H1 (cell line): ENCODE results near the gene SPPL2B.

Experiments used
- CEBPB ChIP-seq: IDR thresholded peaks from 2 replicates; pipeline ENCODE4 v1.6.1; 2012; ENCODE audit warnings: low read depth, low read length
- GABPA ChIP-seq: IDR thresholded peaks from 2 replicates; pipeline ENCODE4 v1.6.1; 2011; ENCODE audit warnings: mild to moderate bottlenecking, low read length, moderate library complexity, borderline replicate concordance; ENCODE audit not compliant: insufficient read depth
- SP4 ChIP-seq: IDR thresholded peaks from 2 replicates; pipeline ENCODE4 v1.6.1; 2012; ENCODE audit warnings: low read length, inconsistent platforms
- TF ChIP-seq, protein P1 (sequence below), 3 experiments: IDR thresholded peaks; 1 replicate in 2 of 3; 2 replicates in 1 of 3; pipeline versions ENCODE4 v1.5.1 to v1.6.1; 2011; ENCODE audit warnings: low read length in 3 of 3, mild to moderate bottlenecking in 3 of 3, inconsistent platforms in 2 of 3, low read depth in 1 of 3, moderate library complexity in 1 of 3; ENCODE audit not compliant: insufficient read depth in 1 of 3; ENCODE audit errors: control extremely low read depth in 1 of 3

DNA sequence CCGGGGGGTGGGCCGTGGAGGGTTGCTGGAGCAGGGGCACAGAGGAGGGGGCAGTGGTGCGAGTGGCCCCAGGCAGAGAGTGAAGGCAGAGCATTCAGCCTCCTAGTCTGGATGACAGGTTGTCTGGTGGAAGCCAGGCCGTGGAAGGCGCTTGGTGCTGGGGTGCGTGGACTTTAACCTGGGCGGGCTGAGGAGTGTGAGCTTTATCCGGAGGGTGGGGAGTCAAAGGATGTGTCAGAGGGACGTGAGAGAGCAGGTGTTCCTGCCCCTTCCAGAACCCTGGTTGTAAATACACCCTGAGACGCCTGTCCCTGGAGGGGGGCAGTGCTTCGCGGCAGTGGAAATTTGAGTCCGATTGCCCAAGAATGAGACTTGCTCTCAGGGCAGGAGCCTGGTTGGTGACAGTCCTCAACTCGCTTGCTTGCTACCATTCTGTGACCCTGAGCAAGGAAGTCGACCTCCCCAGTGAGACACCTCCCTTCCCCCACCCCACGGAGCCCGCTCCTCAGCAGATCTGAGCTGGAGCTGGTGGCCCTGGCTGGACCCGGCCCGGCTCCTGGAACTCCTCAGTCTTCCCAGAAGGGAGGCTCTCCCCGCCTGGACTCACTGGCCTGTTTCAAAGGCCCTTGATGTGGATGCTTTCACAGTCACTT lies 2.3 kb downstream of the SPPL2B start:
- TF ChIP-seq, protein P1, sequence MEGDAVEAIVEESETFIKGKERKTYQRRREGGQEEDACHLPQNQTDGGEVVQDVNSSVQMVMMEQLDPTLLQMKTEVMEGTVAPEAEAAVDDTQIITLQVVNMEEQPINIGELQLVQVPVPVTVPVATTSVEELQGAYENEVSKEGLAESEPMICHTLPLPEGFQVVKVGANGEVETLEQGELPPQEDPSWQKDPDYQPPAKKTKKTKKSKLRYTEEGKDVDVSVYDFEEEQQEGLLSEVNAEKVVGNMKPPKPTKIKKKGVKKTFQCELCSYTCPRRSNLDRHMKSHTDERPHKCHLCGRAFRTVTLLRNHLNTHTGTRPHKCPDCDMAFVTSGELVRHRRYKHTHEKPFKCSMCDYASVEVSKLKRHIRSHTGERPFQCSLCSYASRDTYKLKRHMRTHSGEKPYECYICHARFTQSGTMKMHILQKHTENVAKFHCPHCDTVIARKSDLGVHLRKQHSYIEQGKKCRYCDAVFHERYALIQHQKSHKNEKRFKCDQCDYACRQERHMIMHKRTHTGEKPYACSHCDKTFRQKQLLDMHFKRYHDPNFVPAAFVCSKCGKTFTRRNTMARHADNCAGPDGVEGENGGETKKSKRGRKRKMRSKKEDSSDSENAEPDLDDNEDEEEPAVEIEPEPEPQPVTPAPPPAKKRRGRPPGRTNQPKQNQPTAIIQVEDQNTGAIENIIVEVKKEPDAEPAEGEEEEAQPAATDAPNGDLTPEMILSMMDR (IDR thresholded peaks at IDR 0.05; ENCODE audit: control extremely low read depth in 1 of 3, insufficient read depth in 1 of 3, low read depth in 1 of 3, low read length in 3 of 3) = no peak
- TF ChIP-seq SP4 = no peak
- TF ChIP-seq CEBPB = no peak
- no peak for TF ChIP-seq GABPA
